Measurements from ENCODE around the gene TRIM72.

The TRIM72 gene

DNA sequence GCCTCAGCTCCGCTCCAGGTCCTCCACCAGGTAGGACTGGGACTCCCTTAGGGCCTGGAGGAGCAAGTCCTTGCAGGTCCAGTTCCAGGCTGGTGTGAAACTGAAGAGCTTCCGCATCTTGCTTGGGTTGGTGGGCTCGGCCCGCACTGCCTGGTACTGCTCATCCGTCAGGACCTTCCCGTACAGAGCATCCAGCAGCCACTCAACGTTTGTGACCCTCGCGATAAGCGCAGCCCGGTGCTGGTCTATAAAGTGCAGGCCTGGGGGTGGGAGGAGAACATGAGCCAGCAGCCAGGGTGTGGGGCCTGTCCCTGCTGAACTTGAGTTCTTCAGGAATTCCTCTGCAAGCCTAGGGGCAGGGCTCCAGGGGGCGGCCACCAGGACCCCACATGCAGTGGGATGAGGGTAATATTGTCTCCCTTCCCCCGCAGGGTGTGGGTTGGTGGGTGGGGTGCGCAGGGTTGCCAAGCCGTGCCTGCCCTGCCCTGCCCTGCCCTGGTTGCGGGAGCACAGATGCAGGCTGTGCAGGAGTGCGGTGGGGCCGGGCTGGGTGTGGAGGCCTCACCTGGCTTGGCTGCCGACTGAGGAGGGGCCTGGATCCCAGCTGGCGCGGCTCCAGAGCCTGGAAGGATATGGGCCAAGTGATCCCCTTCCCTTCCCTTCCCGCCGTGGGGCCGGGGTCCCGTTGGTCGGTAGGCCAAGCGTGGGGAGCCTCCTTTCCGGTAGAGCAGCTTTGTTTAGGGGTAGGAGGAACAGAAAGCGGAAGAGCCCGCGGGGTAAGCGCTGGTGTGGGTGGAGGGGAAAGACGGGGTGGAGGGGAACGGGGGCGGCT, 12.1 kb upstream of the TRIM72 start:
- H3K9ac ChIP-seq (ENCODE audit: low read depth, low read length) = peak overlapping the region; percentile 75; the same call in 1 of the 2 replicates
- H3K4me1 ChIP-seq (ENCODE audit: control insufficient read depth, insufficient read depth, low read length) = peaks cover 4% of the 10 kb centered on the region; the same call in 1 of the 2 replicates
- H3K27ac ChIP-seq (ENCODE audit: low read depth, low read length) = peak overlapping the region; percentile 26
- H3K9me3 ChIP-seq (ENCODE audit: control insufficient read depth, insufficient read depth, low read length) = no peaks in the 10 kb centered on the region
- peaks cover 15% of the 10 kb centered on the region; the same call in 1 of the 2 replicates for H3K36me3 ChIP-seq (ENCODE audit: control insufficient read depth, insufficient read depth, low read length)
- H3K27me3 ChIP-seq (ENCODE audit: control insufficient read depth, insufficient read depth, low read length) = peaks cover 4% of the 10 kb centered on the region
- H3K4me3 ChIP-seq (ENCODE audit: low read depth, low read length) = peak overlapping the region; percentile 79

DNA sequence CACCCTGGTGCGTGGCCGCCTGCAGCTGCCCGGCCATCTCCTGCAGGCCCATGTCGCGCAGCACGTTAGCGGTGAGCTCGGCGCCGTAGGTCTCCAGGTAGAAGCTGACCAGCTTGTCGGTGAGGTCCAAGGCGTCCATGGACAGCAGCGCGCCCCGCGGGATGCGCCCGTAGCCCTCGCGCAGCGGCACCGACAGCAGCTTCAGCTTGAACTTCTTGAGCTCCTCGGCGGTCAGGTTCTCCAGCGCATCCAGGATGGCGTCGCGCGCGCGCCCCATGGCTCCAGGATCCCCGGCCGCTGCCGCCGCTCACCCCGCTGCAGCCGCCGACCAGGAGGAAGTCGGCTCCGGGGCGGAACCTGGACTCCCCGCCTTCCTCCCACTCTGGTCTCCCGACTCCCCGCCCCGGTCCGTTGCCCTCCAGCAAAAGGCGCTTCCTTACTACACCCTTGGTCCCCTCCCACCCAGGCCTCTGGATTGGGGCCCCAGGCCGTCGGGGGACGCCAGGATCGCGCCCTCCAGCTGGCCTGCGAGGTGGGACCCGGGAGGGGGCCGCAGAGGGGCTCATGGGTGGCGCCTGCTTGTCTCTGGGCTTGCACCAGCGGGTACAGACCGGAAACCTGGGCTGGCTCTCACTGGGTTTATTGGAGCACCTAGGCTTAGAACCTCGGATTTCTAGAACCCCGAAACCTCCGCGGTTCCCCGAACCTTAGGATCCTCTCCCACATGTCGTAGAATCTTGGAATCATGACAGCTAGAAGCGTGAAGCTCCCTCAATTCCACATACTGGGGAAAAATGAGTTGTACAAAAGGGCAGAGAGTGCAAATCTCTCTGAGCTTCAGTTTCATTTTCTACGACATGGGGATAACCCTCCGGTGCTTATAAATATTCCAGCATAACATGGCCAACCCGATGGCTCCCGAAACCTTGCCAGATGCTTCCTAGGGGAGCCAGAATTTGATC, 11.2 kb upstream of the TRIM72 start, which contains the start of gene PYCARD:
Gene PYCARD, minus strand, starts transcription at position 347 of the 962 bp plus-strand sequence. Its CDS starts 70 bp downstream, at position 277.
- Histone ChIP-seq H3K36me3 (ENCODE audit: control insufficient read depth, insufficient read depth, low read length) (peaks cover 8% of the 10 kb centered on the region; the same call in 1 of the 2 replicates), H3K9ac (ENCODE audit: low read depth, low read length) (peak within 1 kb of the TSS; percentile 75; the same call in 1 of the 2 replicates), H3K27me3 (ENCODE audit: control insufficient read depth, insufficient read depth, low read length) (peaks cover 4% of the 10 kb centered on the region), H3K9me3 (ENCODE audit: control insufficient read depth, insufficient read depth, low read length) (no peaks in the 10 kb centered on the region), H3K27ac (ENCODE audit: low read depth, low read length) (peak within 1 kb of the TSS; percentile 26), H3K4me1 (ENCODE audit: control insufficient read depth, insufficient read depth, low read length) (peaks cover 4% of the 10 kb centered on the region; the same call in 1 of the 2 replicates), H3K4me3 (ENCODE audit: low read depth, low read length) (peak within 1 kb of the TSS; percentile 79)

DNA sequence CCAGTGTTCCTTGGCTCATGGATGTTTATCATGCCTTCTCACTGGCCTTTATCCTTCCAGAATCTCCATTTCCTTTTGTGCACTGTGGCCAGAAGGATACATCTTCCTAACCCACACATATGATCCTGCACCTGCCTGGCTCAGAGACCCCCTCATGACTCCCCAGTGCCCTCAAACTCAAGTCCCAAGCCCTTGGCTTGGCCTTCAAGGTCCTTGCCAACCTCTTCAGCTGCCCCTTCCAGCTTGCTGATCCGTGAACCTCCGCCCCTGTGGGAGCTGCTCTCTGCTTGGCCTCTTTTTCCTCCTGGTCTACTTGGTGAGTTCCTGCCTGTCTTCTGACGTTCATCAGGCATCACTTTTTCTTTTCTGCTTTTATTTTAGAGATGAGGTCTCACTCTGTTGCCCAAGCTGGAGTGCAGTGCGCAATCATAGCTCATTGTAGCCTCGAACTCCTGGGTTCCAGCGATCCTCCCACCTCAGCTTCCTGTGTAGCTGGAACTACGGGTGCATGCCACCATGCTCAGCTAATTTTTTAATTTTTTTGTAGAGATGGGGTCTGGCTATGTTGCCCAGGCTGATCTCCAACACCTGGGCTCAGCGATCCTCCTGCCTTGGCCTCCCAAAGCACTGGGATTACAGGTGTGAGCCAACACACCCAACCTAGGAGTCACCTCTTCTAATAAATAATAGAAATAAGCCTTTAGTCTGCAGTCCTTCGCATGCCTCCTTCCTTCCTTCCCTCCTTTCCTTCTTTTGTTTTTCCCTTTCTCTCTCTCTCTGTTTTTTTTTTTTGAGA, 8.8 kb upstream of the TRIM72 start:
- Histone ChIP-seq H3K9me3 (ENCODE audit: control insufficient read depth, insufficient read depth, low read length) (no peaks in the 10 kb centered on the region), H3K27me3 (ENCODE audit: control insufficient read depth, insufficient read depth, low read length) (peaks cover 4% of the 10 kb centered on the region), H3K4me1 (ENCODE audit: control insufficient read depth, insufficient read depth, low read length) (peaks cover 4% of the 10 kb centered on the region; the same call in 1 of the 2 replicates), H3K4me3 (ENCODE audit: low read depth, low read length) (no peak overlapping the region), H3K36me3 (ENCODE audit: control insufficient read depth, insufficient read depth, low read length) (no peaks in the 10 kb centered on the region), H3K27ac (ENCODE audit: low read depth, low read length) (no peak overlapping the region), H3K9ac (ENCODE audit: low read depth, low read length) (no peak overlapping the region)

DNA sequence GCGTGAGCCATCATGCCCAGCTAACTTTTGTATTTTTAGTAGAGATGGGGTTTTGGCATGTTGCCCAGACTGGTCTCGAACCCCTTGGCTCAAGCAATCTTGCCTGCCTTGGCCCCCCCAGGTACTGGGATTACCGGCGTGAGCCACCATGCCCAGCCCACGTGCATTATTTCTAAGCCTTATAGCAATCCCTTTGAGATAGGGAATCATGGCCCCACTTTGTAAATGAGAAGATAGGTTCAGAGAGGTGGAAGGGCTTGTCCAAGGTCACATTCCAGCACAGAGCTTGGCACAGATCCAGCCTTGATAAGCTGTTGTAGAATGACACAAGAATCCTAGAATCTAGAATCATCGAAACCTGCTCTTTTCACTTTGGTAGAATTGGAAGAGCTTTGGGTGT, 7.1 kb upstream of the TRIM72 start:
- no peaks in the 10 kb centered on the region for H3K4me1 ChIP-seq (ENCODE audit: control insufficient read depth, insufficient read depth, low read length)
- H3K4me3 ChIP-seq (ENCODE audit: low read depth, low read length) = no peak overlapping the region
- no peaks in the 10 kb centered on the region for H3K9me3 ChIP-seq (ENCODE audit: control insufficient read depth, insufficient read depth, low read length)
- H3K27ac ChIP-seq (ENCODE audit: low read depth, low read length) = no peak overlapping the region
- peaks cover 4% of the 10 kb centered on the region for H3K27me3 ChIP-seq (ENCODE audit: control insufficient read depth, insufficient read depth, low read length)
- no peaks in the 10 kb centered on the region for H3K36me3 ChIP-seq (ENCODE audit: control insufficient read depth, insufficient read depth, low read length)
- no peak overlapping the region for H3K9ac ChIP-seq (ENCODE audit: low read depth, low read length)

DNA sequence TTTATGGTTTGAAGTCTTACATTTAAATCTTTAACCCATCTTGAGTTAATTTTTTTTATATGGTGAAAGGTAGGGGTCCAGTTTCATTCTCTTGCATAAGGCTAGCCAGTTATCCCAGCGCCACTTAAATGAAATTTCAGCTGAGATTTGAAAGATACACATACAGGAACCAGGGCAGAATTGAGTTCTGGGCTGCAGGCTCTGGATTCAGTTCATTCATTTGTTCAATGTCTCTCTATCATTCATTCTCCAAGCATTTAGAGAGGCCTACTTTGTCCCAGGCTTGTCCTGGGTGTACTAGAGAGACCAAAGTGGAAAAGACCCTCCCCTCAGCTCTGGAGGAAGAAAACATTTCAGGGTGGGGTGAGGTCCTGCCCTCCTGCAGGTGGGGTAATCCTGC, 577 bp upstream of the TRIM72 start:
- Histone ChIP-seq H3K9ac (ENCODE audit: low read depth, low read length) (no peak overlapping the region), H3K4me1 (ENCODE audit: control insufficient read depth, insufficient read depth, low read length) (peaks cover 26% of the 10 kb centered on the region), H3K36me3 (ENCODE audit: control insufficient read depth, insufficient read depth, low read length) (no peaks in the 10 kb centered on the region), H3K27ac (ENCODE audit: low read depth, low read length) (no peak overlapping the region), H3K27me3 (ENCODE audit: control insufficient read depth, insufficient read depth, low read length) (peaks cover 44% of the 10 kb centered on the region), H3K9me3 (ENCODE audit: control insufficient read depth, insufficient read depth, low read length) (no peaks in the 10 kb centered on the region), H3K4me3 (ENCODE audit: low read depth, low read length) (no peak overlapping the region)

DNA sequence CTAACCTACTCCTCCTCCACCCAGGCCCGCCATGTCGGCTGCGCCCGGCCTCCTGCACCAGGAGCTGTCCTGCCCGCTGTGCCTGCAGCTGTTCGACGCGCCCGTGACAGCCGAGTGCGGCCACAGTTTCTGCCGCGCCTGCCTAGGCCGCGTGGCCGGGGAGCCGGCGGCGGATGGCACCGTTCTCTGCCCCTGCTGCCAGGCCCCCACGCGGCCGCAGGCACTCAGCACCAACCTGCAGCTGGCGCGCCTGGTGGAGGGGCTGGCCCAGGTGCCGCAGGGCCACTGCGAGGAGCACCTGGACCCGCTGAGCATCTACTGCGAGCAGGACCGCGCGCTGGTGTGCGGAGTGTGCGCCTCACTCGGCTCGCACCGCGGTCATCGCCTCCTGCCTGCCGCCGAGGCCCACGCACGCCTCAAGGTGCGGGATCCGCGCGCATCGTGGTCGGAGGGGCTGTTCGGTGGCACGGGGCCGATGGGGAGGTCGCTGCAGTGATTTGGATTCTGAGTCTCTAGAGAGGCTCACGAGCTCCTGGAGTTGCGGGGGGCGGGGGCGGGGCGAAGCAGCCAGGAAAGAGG, 878 bp downstream of the TRIM72 start:
- no peaks in the 10 kb centered on the region for H3K9me3 ChIP-seq (ENCODE audit: control insufficient read depth, insufficient read depth, low read length)
- H3K4me1 ChIP-seq (ENCODE audit: control insufficient read depth, insufficient read depth, low read length) = peaks cover 26% of the 10 kb centered on the region
- H3K27me3 ChIP-seq (ENCODE audit: control insufficient read depth, insufficient read depth, low read length) = peaks cover 44% of the 10 kb centered on the region
- H3K9ac ChIP-seq (ENCODE audit: low read depth, low read length) = peak overlapping the region; percentile 34; the same call in 1 of the 2 replicates
- no peak overlapping the region for H3K27ac ChIP-seq (ENCODE audit: low read depth, low read length)
- H3K36me3 ChIP-seq (ENCODE audit: control insufficient read depth, insufficient read depth, low read length) = no peaks in the 10 kb centered on the region
- H3K4me3 ChIP-seq (ENCODE audit: low read depth, low read length) = peak overlapping the region; percentile 67

DNA sequence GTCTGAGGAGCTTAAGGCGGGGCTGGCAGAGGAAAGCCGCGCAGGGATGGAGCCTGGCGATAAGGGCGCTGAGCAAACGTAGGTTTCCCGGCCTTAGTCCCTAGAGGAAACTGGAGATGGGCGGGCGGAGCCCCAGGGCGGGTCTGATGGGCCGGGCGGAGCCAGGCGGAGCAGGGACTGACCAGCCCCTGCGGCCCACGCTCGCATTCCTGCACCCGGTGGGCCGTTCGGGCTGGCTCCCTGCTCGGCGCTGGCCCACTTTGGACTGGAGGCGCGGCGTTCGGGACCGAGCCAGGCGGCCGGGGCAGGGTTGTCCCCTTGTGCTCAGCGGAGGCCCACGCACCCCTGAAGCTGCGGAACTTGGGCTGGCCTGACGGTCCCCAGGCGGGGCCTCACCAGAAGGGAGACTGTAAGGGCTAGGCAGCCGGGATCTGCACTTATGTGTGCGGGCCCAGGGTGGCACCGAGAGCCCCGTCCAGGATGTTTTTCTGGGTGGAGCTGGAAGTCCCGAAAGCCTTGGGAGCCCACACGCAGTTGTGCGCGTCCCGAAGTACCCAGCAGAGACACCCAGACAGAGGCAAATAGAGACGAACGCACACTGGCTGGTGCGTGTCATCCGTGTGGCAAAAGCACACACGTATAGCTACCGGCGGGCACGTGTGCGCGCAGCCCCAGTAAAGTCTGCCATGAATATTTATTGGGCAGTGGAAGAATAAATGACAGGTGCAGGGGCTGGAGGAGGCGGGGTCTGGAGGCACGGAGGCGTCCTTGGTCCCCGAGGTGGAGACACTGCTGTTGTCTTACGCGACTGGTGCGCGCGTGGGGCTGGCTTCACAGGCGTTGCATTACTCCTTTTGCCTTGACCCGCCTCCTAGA, 1.6 kb downstream of the TRIM72 start:
- no peaks in the 10 kb centered on the region for H3K36me3 ChIP-seq (ENCODE audit: control insufficient read depth, insufficient read depth, low read length)
- no peak overlapping the region for H3K9ac ChIP-seq (ENCODE audit: low read depth, low read length)
- H3K4me1 ChIP-seq (ENCODE audit: control insufficient read depth, insufficient read depth, low read length) = peaks cover 26% of the 10 kb centered on the region
- H3K27ac ChIP-seq (ENCODE audit: low read depth, low read length) = no peak overlapping the region
- H3K9me3 ChIP-seq (ENCODE audit: control insufficient read depth, insufficient read depth, low read length) = no peaks in the 10 kb centered on the region
- H3K4me3 ChIP-seq (ENCODE audit: low read depth, low read length) = peak overlapping the region; percentile 67
- peaks cover 44% of the 10 kb centered on the region for H3K27me3 ChIP-seq (ENCODE audit: control insufficient read depth, insufficient read depth, low read length)

DNA sequence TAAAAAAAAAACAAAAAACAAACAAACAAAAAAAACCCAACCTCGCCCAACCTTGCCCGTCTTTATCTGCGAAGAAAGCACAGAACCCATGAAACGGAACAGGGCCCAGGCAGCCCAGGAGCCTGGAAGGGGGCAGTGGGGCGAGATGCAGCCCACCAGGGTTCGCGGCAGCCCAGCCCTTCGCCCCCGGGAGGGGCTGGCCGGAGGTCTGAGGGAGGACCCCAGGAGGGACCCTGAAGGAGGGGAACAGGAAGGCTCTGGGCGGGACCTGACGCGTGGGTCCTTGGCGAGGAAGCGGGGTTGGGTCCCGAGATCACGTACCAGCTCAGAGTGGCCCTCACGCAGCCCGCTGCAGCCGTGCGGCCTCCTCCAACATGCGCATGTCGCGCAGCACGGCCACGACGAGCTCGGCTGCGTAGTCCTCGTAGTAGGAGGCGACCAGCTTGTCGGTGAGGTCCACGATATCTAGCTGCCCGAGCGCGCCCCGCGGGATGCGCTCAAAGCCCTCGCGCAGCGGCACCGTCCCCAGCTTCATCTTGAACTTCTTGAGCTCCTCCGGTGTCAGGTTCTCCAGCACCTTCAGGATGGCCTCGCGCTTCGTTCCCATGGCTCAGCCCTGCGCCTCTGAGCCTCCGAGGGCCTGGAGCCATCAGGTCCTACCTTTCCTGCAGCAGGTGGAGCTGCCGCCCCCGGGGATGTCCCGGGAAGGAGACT, 2.7 kb downstream of the TRIM72 start, which contains the start of gene PYDC1:
Gene PYDC1, minus strand, starts transcription at position 714 of the 714 bp plus-strand sequence. Its CDS starts 107 bp downstream, at position 607.
- Histone ChIP-seq H3K27ac (ENCODE audit: low read depth, low read length) (no peak within 1 kb of the TSS), H3K27me3 (ENCODE audit: control insufficient read depth, insufficient read depth, low read length) (peaks cover 44% of the 10 kb centered on the region), H3K4me3 (ENCODE audit: low read depth, low read length) (peak within 1 kb of the TSS; percentile 67), H3K4me1 (ENCODE audit: control insufficient read depth, insufficient read depth, low read length) (peaks cover 26% of the 10 kb centered on the region), H3K36me3 (ENCODE audit: control insufficient read depth, insufficient read depth, low read length) (no peaks in the 10 kb centered on the region), H3K9ac (ENCODE audit: low read depth, low read length) (no peak within 1 kb of the TSS), H3K9me3 (ENCODE audit: control insufficient read depth, insufficient read depth, low read length) (no peaks in the 10 kb centered on the region)

DNA sequence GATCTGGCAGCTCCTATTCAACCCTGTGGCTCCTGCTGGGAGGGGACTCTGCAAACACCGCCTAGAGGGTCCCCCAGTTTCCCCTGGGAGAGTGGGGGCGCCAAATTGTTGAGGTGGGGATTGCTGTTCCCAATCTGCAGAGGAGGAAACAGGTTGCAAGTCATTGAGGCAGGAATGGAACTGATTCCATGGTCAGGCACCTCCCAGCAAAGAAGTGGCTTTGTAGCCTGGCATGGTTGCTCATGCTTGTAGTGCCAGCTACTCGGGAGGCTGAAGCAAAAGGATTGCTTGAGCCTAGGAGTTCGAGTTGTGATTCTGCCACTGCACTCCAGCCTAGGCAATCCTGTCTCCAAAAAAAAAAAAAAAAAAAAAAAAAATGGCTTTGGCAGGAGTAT, 3.2 kb downstream of the TRIM72 start:
- Histone ChIP-seq H3K36me3 (ENCODE audit: control insufficient read depth, insufficient read depth, low read length) (no peaks in the 10 kb centered on the region), H3K27me3 (ENCODE audit: control insufficient read depth, insufficient read depth, low read length) (peaks cover 44% of the 10 kb centered on the region), H3K27ac (ENCODE audit: low read depth, low read length) (no peak overlapping the region), H3K4me1 (ENCODE audit: control insufficient read depth, insufficient read depth, low read length) (peaks cover 26% of the 10 kb centered on the region), H3K9ac (ENCODE audit: low read depth, low read length) (no peak overlapping the region), H3K4me3 (ENCODE audit: low read depth, low read length) (peak overlapping the region; percentile 67; the same call in 1 of the 2 replicates), H3K9me3 (ENCODE audit: control insufficient read depth, insufficient read depth, low read length) (no peaks in the 10 kb centered on the region)
